ENCODE results near the gene PSD2.

DNA sequence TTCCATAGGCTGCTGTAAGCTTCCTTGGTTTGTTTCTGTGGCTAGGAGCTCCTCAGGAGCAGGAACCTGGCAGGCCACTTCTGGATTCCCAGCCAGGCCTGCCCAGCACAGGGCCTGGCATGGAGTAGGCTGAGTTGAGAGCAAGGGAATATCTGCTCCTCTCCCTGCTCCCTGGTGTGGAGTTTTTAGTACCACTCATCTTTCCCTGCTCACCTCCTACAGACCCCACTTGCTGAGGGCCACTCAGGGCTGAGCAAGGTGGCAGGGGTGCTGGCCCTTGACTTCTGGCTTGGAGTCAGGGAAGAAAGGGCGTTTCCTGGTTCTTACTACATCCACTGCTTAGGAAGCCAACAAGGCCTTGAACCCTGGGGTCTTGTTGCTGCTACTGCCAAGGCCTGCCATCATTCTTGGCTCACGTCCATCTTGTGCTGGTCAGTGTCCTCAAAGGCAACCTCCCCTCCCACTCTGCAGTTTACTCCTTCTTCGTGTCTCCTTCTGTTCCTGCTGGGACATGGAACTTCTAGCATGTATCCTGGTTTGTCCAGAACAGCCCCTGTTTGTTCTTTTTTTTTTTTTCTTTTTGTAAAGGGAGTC lies 54.9 kb downstream of the PSD2 start:
- TF ChIP-seq POLR2AphosphoS5 (IDR thresholded peaks at IDR 0.05; ENCODE audit: low read depth, low read length) (no peak), TCF7L2 (IDR thresholded peaks at IDR 0.05; ENCODE audit: low read depth, low read length) (no peak), SIN3A (IDR thresholded peaks at IDR 0.05; ENCODE audit: borderline replicate concordance, insufficient read depth, low read depth, low read length) (no peak)
- TF ChIP-seq, protein P1, sequence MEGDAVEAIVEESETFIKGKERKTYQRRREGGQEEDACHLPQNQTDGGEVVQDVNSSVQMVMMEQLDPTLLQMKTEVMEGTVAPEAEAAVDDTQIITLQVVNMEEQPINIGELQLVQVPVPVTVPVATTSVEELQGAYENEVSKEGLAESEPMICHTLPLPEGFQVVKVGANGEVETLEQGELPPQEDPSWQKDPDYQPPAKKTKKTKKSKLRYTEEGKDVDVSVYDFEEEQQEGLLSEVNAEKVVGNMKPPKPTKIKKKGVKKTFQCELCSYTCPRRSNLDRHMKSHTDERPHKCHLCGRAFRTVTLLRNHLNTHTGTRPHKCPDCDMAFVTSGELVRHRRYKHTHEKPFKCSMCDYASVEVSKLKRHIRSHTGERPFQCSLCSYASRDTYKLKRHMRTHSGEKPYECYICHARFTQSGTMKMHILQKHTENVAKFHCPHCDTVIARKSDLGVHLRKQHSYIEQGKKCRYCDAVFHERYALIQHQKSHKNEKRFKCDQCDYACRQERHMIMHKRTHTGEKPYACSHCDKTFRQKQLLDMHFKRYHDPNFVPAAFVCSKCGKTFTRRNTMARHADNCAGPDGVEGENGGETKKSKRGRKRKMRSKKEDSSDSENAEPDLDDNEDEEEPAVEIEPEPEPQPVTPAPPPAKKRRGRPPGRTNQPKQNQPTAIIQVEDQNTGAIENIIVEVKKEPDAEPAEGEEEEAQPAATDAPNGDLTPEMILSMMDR (IDR thresholded peaks at IDR 0.05): no peak
- TF ChIP-seq, protein P2, sequence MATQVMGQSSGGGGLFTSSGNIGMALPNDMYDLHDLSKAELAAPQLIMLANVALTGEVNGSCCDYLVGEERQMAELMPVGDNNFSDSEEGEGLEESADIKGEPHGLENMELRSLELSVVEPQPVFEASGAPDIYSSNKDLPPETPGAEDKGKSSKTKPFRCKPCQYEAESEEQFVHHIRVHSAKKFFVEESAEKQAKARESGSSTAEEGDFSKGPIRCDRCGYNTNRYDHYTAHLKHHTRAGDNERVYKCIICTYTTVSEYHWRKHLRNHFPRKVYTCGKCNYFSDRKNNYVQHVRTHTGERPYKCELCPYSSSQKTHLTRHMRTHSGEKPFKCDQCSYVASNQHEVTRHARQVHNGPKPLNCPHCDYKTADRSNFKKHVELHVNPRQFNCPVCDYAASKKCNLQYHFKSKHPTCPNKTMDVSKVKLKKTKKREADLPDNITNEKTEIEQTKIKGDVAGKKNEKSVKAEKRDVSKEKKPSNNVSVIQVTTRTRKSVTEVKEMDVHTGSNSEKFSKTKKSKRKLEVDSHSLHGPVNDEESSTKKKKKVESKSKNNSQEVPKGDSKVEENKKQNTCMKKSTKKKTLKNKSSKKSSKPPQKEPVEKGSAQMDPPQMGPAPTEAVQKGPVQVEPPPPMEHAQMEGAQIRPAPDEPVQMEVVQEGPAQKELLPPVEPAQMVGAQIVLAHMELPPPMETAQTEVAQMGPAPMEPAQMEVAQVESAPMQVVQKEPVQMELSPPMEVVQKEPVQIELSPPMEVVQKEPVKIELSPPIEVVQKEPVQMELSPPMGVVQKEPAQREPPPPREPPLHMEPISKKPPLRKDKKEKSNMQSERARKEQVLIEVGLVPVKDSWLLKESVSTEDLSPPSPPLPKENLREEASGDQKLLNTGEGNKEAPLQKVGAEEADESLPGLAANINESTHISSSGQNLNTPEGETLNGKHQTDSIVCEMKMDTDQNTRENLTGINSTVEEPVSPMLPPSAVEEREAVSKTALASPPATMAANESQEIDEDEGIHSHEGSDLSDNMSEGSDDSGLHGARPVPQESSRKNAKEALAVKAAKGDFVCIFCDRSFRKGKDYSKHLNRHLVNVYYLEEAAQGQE (IDR thresholded peaks at IDR 0.05; ENCODE audit: insufficient read depth in 1 of 2, low read depth in 2 of 2, low read length in 1 of 2): no peak
